Transverse colon (tissue), 4 donors: ENCODE data around the gene PEAK3.

Experiments used
- CTCF ChIP-seq, 5 experiments: fragments of 200-600 bp in 3 of 5; fragments of 450-650 bp in 2 of 5; sonication (generic) in 3 of 5; IDR thresholded peaks; 1 replicate in 2 of 5; 2 replicates in 3 of 5; pipeline ENCODE4 v1.5.1; 2016 to 2017; ENCODE audit warnings: antibody characterized with exemption in 5 of 5, inconsistent platforms in 3 of 5, mild to moderate bottlenecking in 2 of 5, moderate library complexity in 1 of 5
- EP300 ChIP-seq: sonication (generic); formaldehyde crosslinking; IDR thresholded peaks from one replicate; pipeline ENCODE4 v1.6.1; 2017; ENCODE audit warnings: antibody characterized with exemption, low read depth
- POLR2A ChIP-seq: fragments of 450-650 bp; IDR thresholded peaks from one replicate; pipeline ENCODE4 v1.6.1; 2016; ENCODE audit warnings: antibody characterized with exemption, mild to moderate bottlenecking, moderate library complexity
- POLR2AphosphoS5 ChIP-seq, 3 donors: sonication (generic); formaldehyde crosslinking; IDR thresholded peaks; one replicate each; pipeline ENCODE4 v1.6.1; 2016; ENCODE audit warnings: antibody characterized with exemption in 3 of 3

GRCh38 chr19:2300533-2300932 is 18.6 kb upstream of the PEAK3 start:
- TF ChIP-seq CTCF (IDR thresholded peaks at IDR 0.05) (no peak), EP300 (no peak), POLR2A (no peak), POLR2AphosphoS5 (IDR thresholded peaks at IDR 0.05) (no peak)
